ENCODE data around the gene ECPAS. TPM values are rescaled to one million over a fixed set of nuclear protein-coding genes. Genes with fewer than 3 reads are reported as not detected.
"Not testable (repeated sequence)": the region's sequence is repeated elsewhere in the genome, so short reads cannot be mapped to it uniquely, and the experiment has no call there.

The ECPAS gene
- total and polyA plus RNA-seq, 4 donors: 17.4 to 93.2 (median 47.2) TPM

- DNase-seq (no peak), ATAC-seq (ENCODE audit: insufficient read depth, low FRiP score) (no peak)
- no peak overlapping the region for H3K9ac ChIP-seq (ENCODE audit: insufficient read depth in 1 of 2, low read length in 2 of 2)
- H3K4me1 ChIP-seq (ENCODE audit: control insufficient read depth in 5 of 5, insufficient read depth in 5 of 5, low read length in 5 of 5): no peaks in the 10 kb centered on the region
- H3K36me3 ChIP-seq (ENCODE audit: control insufficient read depth in 4 of 4, insufficient read depth in 4 of 4, low read length in 4 of 4): peaks cover 25 to 47% (median 40%) of the 10 kb centered on the region in 4 donors
- WGBS, 2 donors: 96 to 98% methylated on average over 3 of the region's 3 CpGs
- H3K4me3 ChIP-seq: no peak overlapping the region
- peaks cover 0 to 5% (median 2%) of the 10 kb centered on the region in 4 donors for H3K9me3 ChIP-seq (ENCODE audit: control insufficient read depth in 4 of 4, insufficient read depth in 3 of 4, low read length in 3 of 4)
- no peak overlapping the region for H3K27ac ChIP-seq (ENCODE audit: low read depth in 1 of 2, low read length in 1 of 2)
- H3K27me3 ChIP-seq (ENCODE audit: control insufficient read depth in 3 of 3, insufficient read depth in 3 of 3, low read length in 2 of 3): no peaks in the 10 kb centered on the region
- TF ChIP-seq CTCF (IDR thresholded peaks at IDR 0.05; ENCODE audit: control extremely low read depth, extremely low read depth): no peak
Measured at GRCh38 chr9:111407813-111408212, 76.4 kb downstream of the ECPAS start.

GRCh38 chr9:111405701-111406100 is 78.5 kb downstream of the ECPAS start:
- DNase-seq (no peak), ATAC-seq (ENCODE audit: insufficient read depth, low FRiP score) (no peak)
- no peak for TF ChIP-seq CTCF (IDR thresholded peaks at IDR 0.05; ENCODE audit: control extremely low read depth, extremely low read depth)
- Histone ChIP-seq H3K4me1 (ENCODE audit: control insufficient read depth in 5 of 5, insufficient read depth in 5 of 5, low read length in 5 of 5) (no peaks in the 10 kb centered on the region), H3K36me3 (ENCODE audit: control insufficient read depth in 4 of 4, insufficient read depth in 4 of 4, low read length in 4 of 4) (peaks cover 24 to 48% (median 39%) of the 10 kb centered on the region in 4 donors), H3K9me3 (ENCODE audit: control insufficient read depth in 4 of 4, insufficient read depth in 3 of 4, low read length in 3 of 4) (peaks cover 0 to 12% (median 3%) of the 10 kb centered on the region in 4 donors), H3K27me3 (ENCODE audit: control insufficient read depth in 3 of 3, insufficient read depth in 3 of 3, low read length in 2 of 3) (no peaks in the 10 kb centered on the region), H3K4me3 (no peak overlapping the region), H3K9ac (ENCODE audit: insufficient read depth in 1 of 2, low read length in 2 of 2) (no peak overlapping the region), H3K27ac (ENCODE audit: low read depth in 1 of 2, low read length in 1 of 2) (no peak overlapping the region)

GRCh38 chr9:111401486-111401885 is 82.7 kb downstream of the ECPAS start:
- not testable (repeated sequence) for H3K27me3 ChIP-seq (ENCODE audit: control insufficient read depth in 3 of 3, insufficient read depth in 3 of 3, low read length in 2 of 3); H3K27ac ChIP-seq (ENCODE audit: low read depth in 1 of 2, low read length in 1 of 2); DNase-seq; H3K4me3 ChIP-seq; ATAC-seq (ENCODE audit: insufficient read depth, low FRiP score); H3K4me1 ChIP-seq (ENCODE audit: control insufficient read depth in 5 of 5, insufficient read depth in 5 of 5, low read length in 5 of 5); H3K9ac ChIP-seq (ENCODE audit: insufficient read depth in 1 of 2, low read length in 2 of 2)
- peaks cover 0 to 13% (median 5%) of the 10 kb centered on the region in 4 donors for H3K9me3 ChIP-seq (ENCODE audit: control insufficient read depth in 4 of 4, insufficient read depth in 3 of 4, low read length in 3 of 4)
- peaks cover 14 to 53% (median 29%) of the 10 kb centered on the region in 4 donors for H3K36me3 ChIP-seq (ENCODE audit: control insufficient read depth in 4 of 4, insufficient read depth in 4 of 4, low read length in 4 of 4)
- 97 to 98% methylated on average over 5 of the region's 5 CpGs for WGBS, 2 donors

- Histone ChIP-seq H3K27ac (ENCODE audit: low read depth in 1 of 2, low read length in 1 of 2) (no peak overlapping the region), H3K9ac (ENCODE audit: insufficient read depth in 1 of 2, low read length in 2 of 2) (no peak overlapping the region), H3K4me3 (no peak overlapping the region), H3K4me1 (ENCODE audit: control insufficient read depth in 5 of 5, insufficient read depth in 5 of 5, low read length in 5 of 5) (no peaks in the 10 kb centered on the region), H3K36me3 (ENCODE audit: control insufficient read depth in 4 of 4, insufficient read depth in 4 of 4, low read length in 4 of 4) (peaks cover 18 to 52% (median 30%) of the 10 kb centered on the region in 4 donors), H3K27me3 (ENCODE audit: control insufficient read depth in 3 of 3, insufficient read depth in 3 of 3, low read length in 2 of 3) (no peaks in the 10 kb centered on the region), H3K9me3 (ENCODE audit: control insufficient read depth in 4 of 4, insufficient read depth in 3 of 4, low read length in 3 of 4) (peaks cover 0 to 13% (median 5%) of the 10 kb centered on the region in 4 donors)
- ATAC-seq (ENCODE audit: insufficient read depth, low FRiP score) (no peak), DNase-seq (no peak)
- TF ChIP-seq CTCF (IDR thresholded peaks at IDR 0.05; ENCODE audit: control extremely low read depth, extremely low read depth): no peak
Measured at GRCh38 chr9:111400564-111400898, 83.7 kb downstream of the ECPAS start.
